OCI-LY7 (cell line): ENCODE results near the gene ASPHD1. TPM values are rescaled to one million over a fixed set of nuclear protein-coding genes. Genes with fewer than 3 reads are reported as not detected.

Source experiments
- BruUV-seq: library from RNA; stranded (reverse); fragments of 400-500 nt; replicated peaks from 2 replicates; lab custom pipeline; 2021; lab: Mats Ljungman, UMichigan
- CTCF ChIA-PET: fragments of 300-600 bp; sonication (Branson Sonifier 250); formaldehyde crosslinking; loops from one replicate; lab custom pipeline; 2022; ENCODE audit warnings: antibody characterized with exemption; ENCODE audit not compliant: unreplicated experiment; lab: Charles Lee
- POLR2A ChIA-PET: fragments of 300-600 bp; sonication (Branson Sonifier 250); formaldehyde crosslinking; loops from one replicate; lab custom pipeline; 2022; ENCODE audit warnings: antibody characterized with exemption; lab: Charles Lee
- DNase-seq: peaks from one replicate; pipeline ENCODE4 v3.0.0-alpha.2; 2015; ENCODE audit warnings: low spot score
- H2AFZ ChIP-seq: fragments of 200-600 bp; sonication (generic), shearing (Covaris generic); 2 replicates; pipeline ENCODE4 v1.6.1; 2014; ENCODE audit warnings: mild to moderate bottlenecking, antibody characterized with exemption, low read length, moderate library complexity
- H3K27ac ChIP-seq: fragments of 200-600 bp; sonication (generic); 2 replicates; pipeline ENCODE4 v1.5.1; 2014; ENCODE audit warnings: mixed run types, low read depth, mild to moderate bottlenecking, moderate library complexity, low read length, inconsistent platforms; ENCODE audit not compliant: poor library complexity, severe bottlenecking
- H3K36me3 ChIP-seq: fragments of 200-600 bp; sonication (generic); 2 replicates; pipeline ENCODE4 v1.6.1; 2014; ENCODE audit warnings: mild to moderate bottlenecking, antibody characterized with exemption, low read length, moderate library complexity, mixed read lengths; ENCODE audit not compliant: insufficient read depth
- H3K4me1 ChIP-seq: fragments of 200-600 bp; sonication (generic); 2 replicates; pipeline ENCODE4 v1.5.1; 2014; ENCODE audit warnings: mild to moderate bottlenecking, low read length; ENCODE audit not compliant: insufficient read depth, poor library complexity, severe bottlenecking
- H3K4me2 ChIP-seq: fragments of 200-600 bp; sonication (generic); 2 replicates; pipeline ENCODE4 v1.6.1; 2014; ENCODE audit warnings: mild to moderate bottlenecking, low read length
- H3K4me3 ChIP-seq: fragments of 200-600 bp; sonication (generic); 2 replicates; pipeline ENCODE4 v1.5.1; 2014; ENCODE audit warnings: mild to moderate bottlenecking, low read depth, low read length; ENCODE audit not compliant: poor library complexity, severe bottlenecking
- H3K79me2 ChIP-seq: fragments of 200-600 bp; sonication (generic); 2 replicates; pipeline ENCODE4 v1.6.1; 2016; ENCODE audit warnings: low read depth, mild to moderate bottlenecking, low read length, moderate library complexity, mixed read lengths; ENCODE audit not compliant: insufficient read depth
- H3K9me2 ChIP-seq: fragments of 200-600 bp; sonication (generic); 2 replicates; pipeline ENCODE4 v1.6.1; 2016; ENCODE audit warnings: mild to moderate bottlenecking, low read length, mixed read lengths; ENCODE audit not compliant: insufficient read depth
- H3K9me3 ChIP-seq: fragments of 200-600 bp; sonication (generic); 2 replicates; pipeline ENCODE4 v1.6.1; 2014; ENCODE audit warnings: mild to moderate bottlenecking, mixed run types, low read length, mixed read lengths
- H4K20me1 ChIP-seq: fragments of 200-600 bp; sonication (generic); 2 replicates; pipeline ENCODE4 v1.6.1; 2014; ENCODE audit warnings: mild to moderate bottlenecking, antibody characterized with exemption, low read length, moderate library complexity, mixed read lengths; ENCODE audit not compliant: insufficient read depth
- CTCF ChIP-seq: fragments of 200-600 bp; sonication (generic); conservative IDR thresholded peaks from 2 replicates; pipeline ENCODE4 v1.5.1; 2014; ENCODE audit warnings: mild to moderate bottlenecking, antibody characterized with exemption, low read length, moderate library complexity, mixed read lengths
- EZH2phosphoT487 ChIP-seq: fragments of 200-600 bp; sonication (generic); IDR thresholded peaks from 2 replicates; pipeline ENCODE4 v1.6.1; 2018; ENCODE audit warnings: low read depth, borderline replicate concordance, mild to moderate bottlenecking, mixed run types, antibody characterized with exemption, low read length, moderate library complexity, mixed read lengths
- intact Hi-C: fragments of 100-400 bp; cut with micrococcal nuclease; formaldehyde crosslinking; loops from one replicate; pipeline ENCODE4 v1.10.0; 2022; ENCODE audit not compliant: unreplicated experiment
- total RNA-seq, 2 experiments: library from RNA; depleted of rRNA in 1 of 2; stranded (reverse); fragments of >200 nt in 1 of 2; shearing (Covaris generic) in 1 of 2; gene quantifications; 2 replicates each; pipeline ENCODE4 v1.2.3, GENCODE V29; 2014 to 2022

ASPHD1 gene
- total RNA-seq, 2 experiments from 2014 or later: 0.30 TPM; not detected in 1

- Histone ChIP-seq H3K9me3 (no peaks in the 10 kb centered on the region), H4K20me1 (no peaks in the 10 kb centered on the region), H3K4me3 (no peak overlapping the region), H3K9me2 (no peaks in the 10 kb centered on the region), H3K79me2 (no peaks in the 10 kb centered on the region), H2AFZ (no peak overlapping the region), H3K36me3 (no peaks in the 10 kb centered on the region), H3K27ac (no peak overlapping the region), H3K4me1 (no peaks in the 10 kb centered on the region), H3K4me2 (peak overlapping the region; percentile 62)
- DNase-seq: no peak
- CTCF ChIA-PET: interaction anchor here (1.2 kb wide), 1 partner anchor 8 kb away, joined by 4 read pairs; no protein-coding TSS in a partner anchor
- TF ChIP-seq EZH2phosphoT487: no peak
- no peak for TF ChIP-seq CTCF
- BruUV-seq: no TSS peak
- intact Hi-C loops: no loop called here
- POLR2A ChIA-PET: no interaction called here
These were observed 759 bp downstream of the ASPHD1 start for GRCh38 chr16:29900888-29901606.

- no peak for TF ChIP-seq EZH2phosphoT487
- no peak for TF ChIP-seq CTCF
- intact Hi-C loops: no loop called here
- Histone ChIP-seq H3K9me2 (no peaks in the 10 kb centered on the region), H3K27ac (no peak overlapping the region), H3K36me3 (no peaks in the 10 kb centered on the region), H4K20me1 (no peaks in the 10 kb centered on the region), H2AFZ (no peak overlapping the region), H3K9me3 (no peaks in the 10 kb centered on the region), H3K79me2 (no peaks in the 10 kb centered on the region), H3K4me3 (no peak overlapping the region), H3K4me1 (no peaks in the 10 kb centered on the region), H3K4me2 (no peak overlapping the region)
- no peak for DNase-seq
- no TSS peak for BruUV-seq
- CTCF ChIA-PET: no interaction called here
- POLR2A ChIA-PET: interaction anchor here (0.7 kb wide), 1 partner anchor 72 kb away, joined by 3 read pairs; the partner anchor contains the start of gene TAOK2
These were observed 1.3 kb downstream of the ASPHD1 start for GRCh38 chr16:29901607-29901945.

GRCh38 chr16:29903590-29903989 lies 3.3 kb downstream of the ASPHD1 start:
- H3K27ac ChIP-seq: no peak overlapping the region
- no peaks in the 10 kb centered on the region for H3K9me2 ChIP-seq
- no peak overlapping the region for H3K4me2 ChIP-seq
- CTCF ChIA-PET: interaction anchor here (0.6 kb wide), 1 partner anchor 36 kb away, joined by 3 read pairs; no protein-coding TSS in a partner anchor
- H2AFZ ChIP-seq: no peak overlapping the region
- intact Hi-C loops: no loop called here
- no peak for DNase-seq
- no TSS peak for BruUV-seq
- H3K4me3 ChIP-seq: no peak overlapping the region
- H4K20me1 ChIP-seq: no peaks in the 10 kb centered on the region
- no peaks in the 10 kb centered on the region for H3K36me3 ChIP-seq
- H3K79me2 ChIP-seq: no peaks in the 10 kb centered on the region
- POLR2A ChIA-PET: no interaction called here
- TF ChIP-seq EZH2phosphoT487: no peak
- TF ChIP-seq CTCF: no peak
- no peaks in the 10 kb centered on the region for H3K4me1 ChIP-seq
- H3K9me3 ChIP-seq: no peaks in the 10 kb centered on the region
